IPS-18c (cell line): ENCODE results near the gene LDHA.
A peak's percentile ranks its signal among the peaks of the same experiment; 100 is the strongest.
"Not testable (repeated sequence)": the region's sequence is repeated elsewhere in the genome, so short reads cannot be mapped to it uniquely, and the experiment has no call there.

Source experiments
- H3K4me3 ChIP-seq: 2 replicates; pipeline ENCODE4 v1.7.0; 2013; ENCODE audit warnings: low read depth, mild to moderate bottlenecking, low read length, moderate library complexity; ENCODE audit not compliant: insufficient read depth
- H3K9me3 ChIP-seq: one replicate; pipeline ENCODE4 v1.6.1; 2013; ENCODE audit warnings: mild to moderate bottlenecking, low read length, moderate library complexity; ENCODE audit not compliant: control insufficient read depth, insufficient read depth

The LDHA gene

GRCh38 chr11:18390088-18390487 lies 4.3 kb upstream of the LDHA start:
- Histone ChIP-seq H3K4me3 (no peak overlapping the region), H3K9me3 (no peaks in the 10 kb centered on the region)

- Histone ChIP-seq H3K9me3 (no peaks in the 10 kb centered on the region), H3K4me3 (no peak overlapping the region)
These were observed 1.7 kb upstream of the LDHA start for GRCh38 chr11:18392434-18393321.

- H3K9me3 ChIP-seq: no peaks in the 10 kb centered on the region
- H3K4me3 ChIP-seq: peak overlapping the region; percentile 87
These were observed 635 bp upstream of the LDHA start for GRCh38 chr11:18393581-18394274.

- Histone ChIP-seq H3K9me3 (no peaks in the 10 kb centered on the region), H3K4me3 (peak overlapping the region; percentile 87)
These were observed 768 bp downstream of the LDHA start for GRCh38 chr11:18394928-18395734.

GRCh38 chr11:18395735-18396504 lies 1.6 kb downstream of the LDHA start:
- Histone ChIP-seq H3K9me3 (no peaks in the 10 kb centered on the region), H3K4me3 (peak overlapping the region; percentile 87)

GRCh38 chr11:18397921-18398320 lies 3.6 kb downstream of the LDHA start:
- Histone ChIP-seq H3K4me3 (no peak overlapping the region), H3K9me3 (no peaks in the 10 kb centered on the region)

- H3K4me3 ChIP-seq: not testable (repeated sequence)
These were observed 6.7 kb downstream of the LDHA start for GRCh38 chr11:18401077-18401476.

GRCh38 chr11:18404062-18404461 lies 9.7 kb downstream of the LDHA start:
- Histone ChIP-seq H3K4me3 (no peak overlapping the region), H3K9me3 (no peaks in the 10 kb centered on the region)

More at GRCh38 chr11:18401077-18401476, 6.7 kb downstream of the LDHA start:
- H3K9me3 ChIP-seq: not testable (repeated sequence)

GRCh38 chr11:18407400-18407799 lies 13.0 kb downstream of the LDHA start:
- H3K9me3 ChIP-seq, H3K4me3 ChIP-seq: not testable (repeated sequence)

- Histone ChIP-seq H3K9me3 (no peaks in the 10 kb centered on the region), H3K4me3 (no peak overlapping the region)
These were observed 14.4 kb downstream of the LDHA start for GRCh38 chr11:18408558-18409291.

GRCh38 chr11:18416459-18416858 lies 22.1 kb downstream of the LDHA start:
- no peaks in the 10 kb centered on the region for H3K9me3 ChIP-seq
- H3K4me3 ChIP-seq: no peak overlapping the region

GRCh38 chr11:18419040-18419439 lies 24.7 kb downstream of the LDHA start:
- H3K4me3 ChIP-seq: no peak overlapping the region
- H3K9me3 ChIP-seq: no peaks in the 10 kb centered on the region

- no peaks in the 10 kb centered on the region for H3K9me3 ChIP-seq
- H3K4me3 ChIP-seq: no peak overlapping the region
These were observed 25.7 kb downstream of the LDHA start for GRCh38 chr11:18420067-18420466.

- Histone ChIP-seq H3K4me3 (no peak overlapping the region), H3K9me3 (peaks cover 2% of the 10 kb centered on the region)
These were observed 32.9 kb downstream of the LDHA start for GRCh38 chr11:18427240-18427639.

- H3K9me3 ChIP-seq: peaks cover 2% of the 10 kb centered on the region
- no peak overlapping the region for H3K4me3 ChIP-seq
These were observed 35.0 kb downstream of the LDHA start for GRCh38 chr11:18429332-18429731.

GRCh38 chr11:18438691-18439090 lies 44.3 kb downstream of the LDHA start:
- Histone ChIP-seq H3K4me3 (no peak overlapping the region), H3K9me3 (no peaks in the 10 kb centered on the region)
